ENCODE measurements around the gene MINK1. TPM values are rescaled to one million over a fixed set of nuclear protein-coding genes. Genes with fewer than 3 reads are reported as not detected.

Gene MINK1
- total and polyA plus RNA-seq, 2 of the 13 experiments (the other 11 are each of a cell fraction or from before 2014, with no cell fraction given): 17.2 to 63.9 TPM

DNA sequence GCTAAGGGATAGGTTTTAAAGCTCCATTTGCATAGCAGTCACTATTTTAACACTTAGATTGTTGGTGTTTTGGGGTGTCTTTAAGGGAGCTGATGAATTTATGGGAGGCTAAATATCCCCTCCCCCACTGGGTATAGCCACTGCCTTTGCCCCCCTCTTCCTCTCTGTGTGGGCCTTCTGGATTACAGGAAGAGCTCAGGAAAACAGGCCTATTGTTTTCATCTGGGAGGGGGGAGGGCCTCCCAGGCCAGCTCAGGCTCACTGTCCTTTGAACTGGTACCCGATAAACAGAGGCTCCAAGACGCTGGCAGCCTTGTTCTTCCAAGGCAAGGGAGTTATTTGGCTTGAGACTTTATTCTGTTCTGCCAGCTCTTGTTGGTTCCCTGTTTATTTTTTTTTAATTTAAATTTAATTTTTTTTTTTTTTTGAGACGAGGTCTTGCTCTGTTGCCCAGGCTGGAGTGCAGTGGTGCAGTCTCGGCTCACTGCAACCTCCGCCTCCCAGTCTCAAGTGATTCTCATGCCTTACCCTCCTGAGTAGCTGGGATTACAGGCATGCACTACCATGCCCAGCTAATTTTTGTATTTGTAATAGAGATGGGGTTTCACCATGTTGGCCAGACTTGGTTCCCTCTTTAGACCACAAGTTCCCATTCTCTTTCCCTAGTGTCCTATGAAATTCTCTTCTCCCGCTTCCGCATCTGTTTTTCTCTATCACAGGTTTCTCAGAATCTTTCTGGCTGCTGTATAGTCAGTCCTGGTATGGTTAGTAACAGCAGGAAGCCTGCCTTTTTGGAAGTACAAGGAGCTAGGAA lies 25.1 kb downstream of the MINK1 start:
- FAIRE-seq (peak; percentile 75), ATAC-seq (peak; percentile 75), DNase-seq (ENCODE audit: low spot score) (peak; percentile 74)
- H3K36me3 ChIP-seq (replicated peaks in 1 of 2; ENCODE audit: control insufficient read depth in 1 of 2, insufficient read depth in 2 of 2, low read length in 2 of 2): peaks cover 11 to 42% of the 10 kb centered on the region in 2 experiments
- peak overlapping the region; percentile 36; the same call in 1 of the 2 replicates for H3K9ac ChIP-seq (ENCODE audit: insufficient read depth, low read depth, low read length)
- ChIA-PET POLR2A (interaction anchor here (0.8 to 2.0 kb wide), 13 partner anchors 9 to 150 kb away, joined by 3 to 12 read pairs (median 5); partner anchors contain the start of genes ARRB2, GLTPD2, PLD2 and PSMB6), CTCF (ENCODE audit: low intra/inter-chr PET ratio, low total read pairs) (no interaction called here)
- peak overlapping the region; percentile 62 for H3K4me2 ChIP-seq (ENCODE audit: low read depth, low read length)
- intact Hi-C loops (cut with micrococcal nuclease; ENCODE audit: unreplicated experiment): no loop called here
- H3K4me3 ChIP-seq (replicated peaks in 1 of 3; ENCODE audit: insufficient read depth in 1 of 3, low read depth in 2 of 3, low read length in 3 of 3): no peak overlapping the region; a peak in 1 of 6 replicates
- no peaks in the 10 kb centered on the region for H4K20me1 ChIP-seq (ENCODE audit: insufficient read depth, low read length)
- peaks cover 70% of the 10 kb centered on the region for H3K4me1 ChIP-seq (ENCODE audit: insufficient read depth, low read length)
- H2AFZ ChIP-seq (ENCODE audit: low read length): no peak overlapping the region
- 52% methylated on average over 7 of the region's 7 CpGs for WGBS (ENCODE audit: low lambda C conversion rate)
- no peaks in the 10 kb centered on the region for H3K9me3 ChIP-seq (ENCODE audit: low read length)
- peak overlapping the region; percentile 57 for H3K27ac ChIP-seq (ENCODE audit: extremely low read length, insufficient read depth, low read length)
- BruUV-seq (replicated peaks): no TSS peak
- H3K27me3 ChIP-seq (ENCODE audit: control insufficient read depth in 1 of 2, insufficient read depth in 2 of 2, low read length in 2 of 2): no peaks in the 10 kb centered on the region
- H3K79me2 ChIP-seq (ENCODE audit: insufficient read depth, low read length): peaks cover 48% of the 10 kb centered on the region
- in situ Hi-C loops (cut with HindIII; ENCODE audit: extremely low pct_ligation_motif_present, low pct_unique_long_range_greater_than_20kb): no loop called here
- no peak for TF ChIP-seq POLR2G (IDR thresholded peaks at IDR 0.05; ENCODE audit: low read depth, low read length)
- peak; percentile 39; the same call in 1 of the 2 replicates for TF ChIP-seq TARDBP (CRISPR knock-in tag; IDR thresholded peaks at IDR 0.05)
- no peak for TF ChIP-seq PAF1 (CRISPR knock-in tag; IDR thresholded peaks at IDR 0.05)
- no peak for TF ChIP-seq KLF13 (CRISPR knock-in tag; IDR thresholded peaks at IDR 0.05)
- no peak for TF ChIP-seq ZNF777 (CRISPR knock-in tag; IDR thresholded peaks at IDR 0.05)
- no peak for TF ChIP-seq MEIS2 (CRISPR knock-in tag; IDR thresholded peaks at IDR 0.05)
- peak; percentile 83; the same call in 1 of the 2 replicates for TF ChIP-seq ZNF788 (CRISPR knock-in tag; IDR thresholded peaks at IDR 0.05; ENCODE audit: borderline replicate concordance)
- TF ChIP-seq ZNF430 (CRISPR knock-in tag; IDR thresholded peaks at IDR 0.05): no peak
- no peak for TF ChIP-seq ZSCAN29 (CRISPR knock-in tag; conservative IDR thresholded peaks at IDR 0.05)
- TF ChIP-seq, protein P1, sequence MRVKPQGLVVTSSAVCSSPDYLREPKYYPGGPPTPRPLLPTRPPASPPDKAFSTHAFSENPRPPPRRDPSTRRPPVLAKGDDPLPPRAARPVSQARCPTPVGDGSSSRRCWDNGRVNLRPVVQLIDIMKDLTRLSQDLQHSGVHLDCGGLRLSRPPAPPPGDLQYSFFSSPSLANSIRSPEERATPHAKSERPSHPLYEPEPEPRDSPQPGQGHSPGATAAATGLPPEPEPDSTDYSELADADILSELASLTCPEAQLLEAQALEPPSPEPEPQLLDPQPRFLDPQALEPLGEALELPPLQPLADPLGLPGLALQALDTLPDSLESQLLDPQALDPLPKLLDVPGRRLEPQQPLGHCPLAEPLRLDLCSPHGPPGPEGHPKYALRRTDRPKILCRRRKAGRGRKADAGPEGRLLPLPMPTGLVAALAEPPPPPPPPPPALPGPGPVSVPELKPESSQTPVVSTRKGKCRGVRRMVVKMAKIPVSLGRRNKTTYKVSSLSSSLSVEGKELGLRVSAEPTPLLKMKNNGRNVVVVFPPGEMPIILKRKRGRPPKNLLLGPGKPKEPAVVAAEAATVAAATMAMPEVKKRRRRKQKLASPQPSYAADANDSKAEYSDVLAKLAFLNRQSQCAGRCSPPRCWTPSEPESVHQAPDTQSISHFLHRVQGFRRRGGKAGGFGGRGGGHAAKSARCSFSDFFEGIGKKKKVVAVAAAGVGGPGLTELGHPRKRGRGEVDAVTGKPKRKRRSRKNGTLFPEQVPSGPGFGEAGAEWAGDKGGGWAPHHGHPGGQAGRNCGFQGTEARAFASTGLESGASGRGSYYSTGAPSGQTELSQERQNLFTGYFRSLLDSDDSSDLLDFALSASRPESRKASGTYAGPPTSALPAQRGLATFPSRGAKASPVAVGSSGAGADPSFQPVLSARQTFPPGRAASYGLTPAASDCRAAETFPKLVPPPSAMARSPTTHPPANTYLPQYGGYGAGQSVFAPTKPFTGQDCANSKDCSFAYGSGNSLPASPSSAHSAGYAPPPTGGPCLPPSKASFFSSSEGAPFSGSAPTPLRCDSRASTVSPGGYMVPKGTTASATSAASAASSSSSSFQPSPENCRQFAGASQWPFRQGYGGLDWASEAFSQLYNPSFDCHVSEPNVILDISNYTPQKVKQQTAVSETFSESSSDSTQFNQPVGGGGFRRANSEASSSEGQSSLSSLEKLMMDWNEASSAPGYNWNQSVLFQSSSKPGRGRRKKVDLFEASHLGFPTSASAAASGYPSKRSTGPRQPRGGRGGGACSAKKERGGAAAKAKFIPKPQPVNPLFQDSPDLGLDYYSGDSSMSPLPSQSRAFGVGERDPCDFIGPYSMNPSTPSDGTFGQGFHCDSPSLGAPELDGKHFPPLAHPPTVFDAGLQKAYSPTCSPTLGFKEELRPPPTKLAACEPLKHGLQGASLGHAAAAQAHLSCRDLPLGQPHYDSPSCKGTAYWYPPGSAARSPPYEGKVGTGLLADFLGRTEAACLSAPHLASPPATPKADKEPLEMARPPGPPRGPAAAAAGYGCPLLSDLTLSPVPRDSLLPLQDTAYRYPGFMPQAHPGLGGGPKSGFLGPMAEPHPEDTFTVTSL (CRISPR knock-in tag; IDR thresholded peaks at IDR 0.05; ENCODE audit: borderline replicate concordance): peak; percentile 30; the same call in 1 of the 2 replicates
- TF ChIP-seq ZBTB21 (CRISPR knock-in tag; IDR thresholded peaks at IDR 0.05): no peak
- TF ChIP-seq PRPF4 (IDR thresholded peaks at IDR 0.05; ENCODE audit: low read depth, low read length, poor library complexity, severe bottlenecking): peak; percentile 66
- no peak for TF ChIP-seq ZNF629 (CRISPR knock-in tag; conservative IDR thresholded peaks at IDR 0.05)
- TF ChIP-seq, protein P2, sequence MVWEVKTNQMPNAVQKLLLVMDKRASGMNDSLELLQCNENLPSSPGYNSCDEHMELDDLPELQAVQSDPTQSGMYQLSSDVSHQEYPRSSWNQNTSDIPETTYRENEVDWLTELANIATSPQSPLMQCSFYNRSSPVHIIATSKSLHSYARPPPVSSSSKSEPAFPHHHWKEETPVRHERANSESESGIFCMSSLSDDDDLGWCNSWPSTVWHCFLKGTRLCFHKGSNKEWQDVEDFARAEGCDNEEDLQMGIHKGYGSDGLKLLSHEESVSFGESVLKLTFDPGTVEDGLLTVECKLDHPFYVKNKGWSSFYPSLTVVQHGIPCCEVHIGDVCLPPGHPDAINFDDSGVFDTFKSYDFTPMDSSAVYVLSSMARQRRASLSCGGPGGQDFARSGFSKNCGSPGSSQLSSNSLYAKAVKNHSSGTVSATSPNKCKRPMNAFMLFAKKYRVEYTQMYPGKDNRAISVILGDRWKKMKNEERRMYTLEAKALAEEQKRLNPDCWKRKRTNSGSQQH (CRISPR knock-in tag; IDR thresholded peaks at IDR 0.05; ENCODE audit: low read depth): no peak
- TF ChIP-seq, protein P3, sequence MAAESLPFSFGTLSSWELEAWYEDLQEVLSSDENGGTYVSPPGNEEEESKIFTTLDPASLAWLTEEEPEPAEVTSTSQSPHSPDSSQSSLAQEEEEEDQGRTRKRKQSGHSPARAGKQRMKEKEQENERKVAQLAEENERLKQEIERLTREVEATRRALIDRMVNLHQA (CRISPR knock-in tag; IDR thresholded peaks at IDR 0.05): no peak
- TF ChIP-seq DNMT3B (CRISPR knock-in tag; conservative IDR thresholded peaks at IDR 0.05): no peak
- 0 out of 2 replicates have a peak, but pooled peaks have one; percentile 36 for TF ChIP-seq ZNF552 (CRISPR knock-in tag; IDR thresholded peaks at IDR 0.05; ENCODE audit: borderline replicate concordance)
- TF ChIP-seq ZNF546 (CRISPR knock-in tag; conservative IDR thresholded peaks at IDR 0.05): no peak
